Activated CD4-positive, alpha-beta T cell treated with anti-CD3 and anti-CD28 coated beads, Interleukin-2, amount 10 ng/mL, durations not matched to agents 7 days and 5 days (primary cell): ENCODE measurements around the gene TRPC5OS. TPM values are rescaled to one million over a fixed set of nuclear protein-coding genes. Genes with fewer than 3 reads are reported as not detected.

Source experiments
- CTCF ChIA-PET: fragments of 350-600 bp; sonication (Branson Sonifier 250); formaldehyde crosslinking; loops from one replicate; lab custom pipeline; 2021; ENCODE audit warnings: antibody characterized with exemption; lab: Charles Lee
- POLR2A ChIA-PET: fragments of 350-600 bp; sonication (Branson Sonifier 250); formaldehyde crosslinking; loops from one replicate; lab custom pipeline; 2021; ENCODE audit warnings: antibody characterized with exemption; lab: Charles Lee
- DNase-seq: peaks from one replicate; pipeline ENCODE4 v3.0.0-alpha.2; 2020
- H3K27ac Mint-ChIP-seq: one replicate; pipeline ENCODE4 v1.8.0; 2021; ENCODE audit warnings: mild to moderate bottlenecking, moderate library complexity, mixed read lengths
- H3K27me3 Mint-ChIP-seq: one replicate; pipeline ENCODE4 v1.8.0; 2021; ENCODE audit warnings: mixed read lengths
- H3K36me3 Mint-ChIP-seq: one replicate; pipeline ENCODE4 v1.8.0; 2021; ENCODE audit warnings: low read depth, mixed read lengths
- H3K4me1 Mint-ChIP-seq: one replicate; pipeline ENCODE4 v1.8.0; 2021; ENCODE audit warnings: mixed read lengths
- H3K4me3 Mint-ChIP-seq: one replicate; pipeline ENCODE4 v1.8.0; 2021; ENCODE audit warnings: mild to moderate bottlenecking, moderate library complexity, mixed read lengths
- H3K9me3 Mint-ChIP-seq: one replicate; pipeline ENCODE4 v1.8.0; 2021; ENCODE audit warnings: mixed read lengths
- total RNA-seq, 2 experiments: library from RNA; stranded (reverse); gene quantifications; one replicate each; pipeline ENCODE4 v1.2.3, GENCODE V29; 2021

The TRPC5OS gene
- total RNA-seq, 2 experiments from 2014 or later, result not detected

GRCh38 chrX:111928456-111928855 is 52.5 kb downstream of the TRPC5OS start:
- ChIA-PET POLR2A (no interaction called here), CTCF (no interaction called here)
- H3K4me1 Mint-ChIP-seq, result no peaks in the 10 kb centered on the region
- H3K4me3 Mint-ChIP-seq, result no peak overlapping the region
- no peaks in the 10 kb centered on the region for H3K27me3 Mint-ChIP-seq
- no peaks in the 10 kb centered on the region for H3K9me3 Mint-ChIP-seq
- no peaks in the 10 kb centered on the region for H3K36me3 Mint-ChIP-seq
- DNase-seq, result no peak
- no peak overlapping the region for H3K27ac Mint-ChIP-seq

Other genes with a start within 250 kb of the TRPC5OS start
- 10 to 100 TPM; 36.9 to 52.1 TPM for gene ALG13, start 195.0 kb upstream of the TRPC5OS start, total RNA-seq
- not detected for gene TRPC5, start 206.6 kb downstream of the TRPC5OS start, total RNA-seq
- not detected for gene RTL4, start 206.8 kb downstream of the TRPC5OS start, total RNA-seq